HFFc6 (cell line): ENCODE results near the gene TIMELESS. TPM values are rescaled to one million over a fixed set of nuclear protein-coding genes. Genes with fewer than 3 reads are reported as not detected.
"Not testable (repeated sequence)": the region's sequence is repeated elsewhere in the genome, so short reads cannot be mapped to it uniquely, and the experiment has no call there.

Experiments
- DNase-seq: peaks from one replicate; pipeline ENCODE4 v3.0.0-alpha.2; 2018
- H3K27ac Mint-ChIP-seq: 2 replicates; pipeline ENCODE4 v1.8.0; 2020; ENCODE audit warnings: mild to moderate bottlenecking, mixed read lengths
- H3K27me3 Mint-ChIP-seq: 2 replicates; pipeline ENCODE4 v1.8.0; 2021; ENCODE audit warnings: mild to moderate bottlenecking, moderate library complexity, mixed read lengths; ENCODE audit not compliant: insufficient read depth
- H3K36me3 Mint-ChIP-seq: 2 replicates; pipeline ENCODE4 v1.8.0; 2021; ENCODE audit warnings: low read depth, mixed read lengths
- H3K4me1 Mint-ChIP-seq: 2 replicates; pipeline ENCODE4 v1.8.0; 2020; ENCODE audit warnings: low read depth, mixed read lengths
- H3K4me3 Mint-ChIP-seq: 2 replicates; pipeline ENCODE4 v1.8.0; 2020; ENCODE audit warnings: mild to moderate bottlenecking, moderate library complexity, mixed read lengths
- H3K9me3 Mint-ChIP-seq: 2 replicates; pipeline ENCODE4 v1.8.0; 2020; ENCODE audit warnings: mild to moderate bottlenecking, mixed read lengths
- CTCF ChIP-seq: fragments of 200-600 bp; sonication (generic); IDR thresholded peaks from 2 replicates; pipeline ENCODE4 v1.5.0; 2021; ENCODE audit warnings: antibody characterized with exemption, mild to moderate bottlenecking
- long read RNA-seq: library from polyadenylated mRNA; unstranded; transcript quantifications from one replicate; pipeline ENCODE4 v2.0.0, GENCODE V29; 2019
- total RNA-seq, 6 experiments: library from RNA; stranded (reverse); fragmentation: NEBNext Ultra II Directional; extraction: Animal tissue kit (Norgen Biotek cat#: 25700); gene quantifications; 2 replicates in 1 of 6; 3 replicates in 5 of 6; pipeline ENCODE4 v1.2.3, GENCODE V29; 2021

The TIMELESS gene
- total RNA-seq, result 10 to 100 TPM; 10.4 to 23.1 (median 21.3) TPM
- long read RNA-seq, full-length matches to known transcripts, result 4 of 11 reads
- long read RNA-seq, partial matches to known transcripts, result 5 of 11 reads
- long read RNA-seq, other reads (novel, unspliced or antisense), result 2 of 11 reads

GRCh38 chr12:56448860-56449621 is at the start of gene TIMELESS:
TIMELESS (minus strand) TSS chr12:56449426; CDS start chr12:56434170, 15,256 bp downstream.
- Mint-ChIP-seq H3K9me3 (peaks cover 9% of the 10 kb centered on the region), H3K4me3 (peak within 1 kb of the TSS; percentile 95), H3K4me1 (peaks cover 26% of the 10 kb centered on the region), H3K36me3 (peaks cover 28% of the 10 kb centered on the region), H3K27me3 (peaks cover 10% of the 10 kb centered on the region), H3K27ac (peak within 1 kb of the TSS; percentile 93)
- TF ChIP-seq CTCF, result peak; percentile 20; the same call in 1 of the 2 replicates
- DNase-seq, result peak; percentile 78

- not testable (repeated sequence) for DNase-seq, H3K27ac Mint-ChIP-seq, H3K27me3 Mint-ChIP-seq, H3K4me1 Mint-ChIP-seq, H3K4me3 Mint-ChIP-seq, H3K36me3 Mint-ChIP-seq, H3K9me3 Mint-ChIP-seq
Measured at GRCh38 chr12:56498126-56498902, 49.1 kb upstream of the TIMELESS start.

GRCh38 chr12:56496704-56497103 is 47.5 kb upstream of the TIMELESS start:
- not testable (repeated sequence) for H3K4me1 Mint-ChIP-seq, H3K9me3 Mint-ChIP-seq, H3K27ac Mint-ChIP-seq, H3K36me3 Mint-ChIP-seq
- TF ChIP-seq CTCF, result peak; percentile 56
- Mint-ChIP-seq H3K27me3 (peaks cover 12% of the 10 kb centered on the region), H3K4me3 (peak overlapping the region; percentile 58)
- DNase-seq, result peak; percentile 10

- H3K27me3 Mint-ChIP-seq, result peaks cover 21% of the 10 kb centered on the region
Measured at GRCh38 chr12:56494481-56494880, 45.3 kb upstream of the TIMELESS start.

GRCh38 chr12:56494106-56494415 is 44.8 kb upstream of the TIMELESS start:
- H3K9me3 Mint-ChIP-seq, DNase-seq, H3K27ac Mint-ChIP-seq, H3K4me1 Mint-ChIP-seq, H3K4me3 Mint-ChIP-seq, H3K36me3 Mint-ChIP-seq: not testable (repeated sequence)
- peaks cover 24% of the 10 kb centered on the region for H3K27me3 Mint-ChIP-seq

More at GRCh38 chr12:56494481-56494880, 45.3 kb upstream of the TIMELESS start:
- not testable (repeated sequence) for H3K4me3 Mint-ChIP-seq, DNase-seq, H3K27ac Mint-ChIP-seq, H3K9me3 Mint-ChIP-seq, H3K4me1 Mint-ChIP-seq, H3K36me3 Mint-ChIP-seq

GRCh38 chr12:56493409-56494105 is 44.3 kb upstream of the TIMELESS start:
- peaks cover 29% of the 10 kb centered on the region for H3K27me3 Mint-ChIP-seq
- not testable (repeated sequence) for DNase-seq, H3K36me3 Mint-ChIP-seq, H3K4me1 Mint-ChIP-seq, H3K27ac Mint-ChIP-seq, H3K9me3 Mint-ChIP-seq, H3K4me3 Mint-ChIP-seq

- H3K27me3 Mint-ChIP-seq, result peaks cover 37% of the 10 kb centered on the region
Measured at GRCh38 chr12:56490360-56490759, 41.1 kb upstream of the TIMELESS start.

More at GRCh38 chr12:56490360-56490759, 41.1 kb upstream of the TIMELESS start:
- Mint-ChIP-seq H3K36me3 (peaks cover 13% of the 10 kb centered on the region), H3K4me1 (peaks cover 14% of the 10 kb centered on the region), H3K27ac (no peak overlapping the region), H3K4me3 (no peak overlapping the region), H3K9me3 (peaks cover 10% of the 10 kb centered on the region)
- TF ChIP-seq CTCF, result no peak
- DNase-seq, result no peak
